SH-SY5Y (cell line): ENCODE data around the gene SLC2A4.

Source experiments
- GATA2 ChIP-seq: IDR thresholded peaks from 2 replicates; pipeline ENCODE4 v1.6.1; 2011; ENCODE audit warnings: mild to moderate bottlenecking, low read depth, low read length
- GATA3 ChIP-seq: IDR thresholded peaks from 2 replicates; pipeline ENCODE4 v1.6.1; 2011; ENCODE audit warnings: low read depth, mild to moderate bottlenecking, low read length, moderate library complexity

GRCh38 chr17:7260651-7261378, 20.7 kb upstream of the SLC2A4 start:
- TF ChIP-seq GATA2 (no peak), GATA3 (no peak)
